Measurements from ENCODE around the gene CRTC3.

GRCh38 chr15:90624278-90624981 is 94.7 kb downstream of the CRTC3 start:
- TF ChIP-seq CTCF (conservative IDR thresholded peaks at IDR 0.05; ENCODE audit: low read length) (no peak), EZH2phosphoT487 (IDR thresholded peaks at IDR 0.05; ENCODE audit: borderline replicate concordance, low read depth, low read length) (no peak)

Measured in OCI-LY7 (cell line).